Measurements from ENCODE around the gene TRIM14. TPM values are rescaled to one million over a fixed set of nuclear protein-coding genes. Genes with fewer than 3 reads are reported as not detected.

The TRIM14 gene
- total RNA-seq, 1 donor from 2014 or later = 25.8 TPM

GRCh38 chr9:98049288-98050072, 69.5 kb downstream of the TRIM14 start:
- DNase-seq (ENCODE audit: extremely low spot score in 2 of 2) = no peak
- Histone ChIP-seq H3K4me3 (no peak overlapping the region), H3K27me3 (no peaks in the 10 kb centered on the region), H3K36me3 (no peaks in the 10 kb centered on the region), H3K27ac (no peak overlapping the region), H3K4me1 (no peaks in the 10 kb centered on the region), H3K9me3 (no peaks in the 10 kb centered on the region)
- TF ChIP-seq POLR2AphosphoS5 (IDR thresholded peaks at IDR 0.05; ENCODE audit: insufficient read depth in 1 of 2, low read depth in 1 of 2) = no peak
- TF ChIP-seq POLR2A (IDR thresholded peaks at IDR 0.05) = no peak
- no peak for TF ChIP-seq CTCF (IDR thresholded peaks at IDR 0.05)
- intact Hi-C loops (cut with DNase I) = no loop called here

GRCh38 chr9:98047002-98047401, 72.0 kb downstream of the TRIM14 start:
- intact Hi-C loops (cut with DNase I) = no loop called here
- Histone ChIP-seq H3K27ac (no peak overlapping the region), H3K27me3 (no peaks in the 10 kb centered on the region), H3K36me3 (no peaks in the 10 kb centered on the region), H3K4me1 (no peaks in the 10 kb centered on the region), H3K9me3 (no peaks in the 10 kb centered on the region), H3K4me3 (no peak overlapping the region)
- no peak for DNase-seq (ENCODE audit: extremely low spot score in 2 of 2)
- no peak for TF ChIP-seq CTCF (IDR thresholded peaks at IDR 0.05)
- TF ChIP-seq POLR2AphosphoS5 (IDR thresholded peaks at IDR 0.05; ENCODE audit: insufficient read depth in 1 of 2, low read depth in 1 of 2) = no peak
- TF ChIP-seq POLR2A (IDR thresholded peaks at IDR 0.05) = no peak

- H3K9me3 ChIP-seq = no peaks in the 10 kb centered on the region
- no peaks in the 10 kb centered on the region for H3K36me3 ChIP-seq
- H3K4me1 ChIP-seq = no peaks in the 10 kb centered on the region
- no peak for DNase-seq (ENCODE audit: extremely low spot score in 2 of 2)
- H3K4me3 ChIP-seq = no peak overlapping the region
- intact Hi-C loops (cut with DNase I) = no loop called here
- TF ChIP-seq CTCF (IDR thresholded peaks at IDR 0.05) (no peak), POLR2A (IDR thresholded peaks at IDR 0.05) (no peak), POLR2AphosphoS5 (IDR thresholded peaks at IDR 0.05; ENCODE audit: insufficient read depth in 1 of 2, low read depth in 1 of 2) (no peak)
- H3K27me3 ChIP-seq = no peaks in the 10 kb centered on the region
- no peak overlapping the region for H3K27ac ChIP-seq
Measured at GRCh38 chr9:98046180-98046543, 72.9 kb downstream of the TRIM14 start.

- no peak overlapping the region for H3K27ac ChIP-seq
- DNase-seq (ENCODE audit: extremely low spot score in 2 of 2) = no peak
- intact Hi-C loops (cut with DNase I) = no loop called here
Measured at GRCh38 chr9:98045234-98046179, 73.5 kb downstream of the TRIM14 start.

More at GRCh38 chr9:98045234-98046179, 73.5 kb downstream of the TRIM14 start:
- Histone ChIP-seq H3K4me3 (no peak overlapping the region), H3K4me1 (no peaks in the 10 kb centered on the region), H3K9me3 (no peaks in the 10 kb centered on the region), H3K27me3 (no peaks in the 10 kb centered on the region), H3K36me3 (no peaks in the 10 kb centered on the region)
- TF ChIP-seq POLR2A (IDR thresholded peaks at IDR 0.05) (no peak), CTCF (IDR thresholded peaks at IDR 0.05) (no peak), POLR2AphosphoS5 (IDR thresholded peaks at IDR 0.05; ENCODE audit: insufficient read depth in 1 of 2, low read depth in 1 of 2) (no peak)

Data from vagina (tissue), 2 donors.